ENCODE data around the gene CR1.
"Not testable (repeated sequence)": the region's sequence is repeated elsewhere in the genome, so short reads cannot be mapped to it uniquely, and the experiment has no call there.

CR1 gene

DNA sequence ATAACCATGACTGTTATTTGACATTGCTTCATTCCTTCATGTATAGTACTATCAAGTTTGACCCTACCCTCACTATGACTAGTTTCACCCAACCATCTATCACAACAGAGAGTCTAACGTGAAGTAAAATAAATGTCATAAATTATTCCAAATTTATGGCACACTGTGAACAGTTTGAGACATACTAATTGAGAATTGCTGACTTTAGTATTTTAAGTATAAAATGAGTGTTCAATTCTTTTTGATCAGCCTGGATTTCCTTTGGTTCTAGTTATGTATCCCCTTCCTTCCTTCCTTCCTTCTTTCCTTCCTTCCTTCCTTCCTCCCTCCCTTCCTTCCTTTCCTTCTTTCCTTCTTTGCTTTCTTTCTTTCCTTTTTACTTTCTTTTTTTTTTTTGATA is 14.5 kb downstream of the CR1 start:
- no peak for DNase-seq

DNA sequence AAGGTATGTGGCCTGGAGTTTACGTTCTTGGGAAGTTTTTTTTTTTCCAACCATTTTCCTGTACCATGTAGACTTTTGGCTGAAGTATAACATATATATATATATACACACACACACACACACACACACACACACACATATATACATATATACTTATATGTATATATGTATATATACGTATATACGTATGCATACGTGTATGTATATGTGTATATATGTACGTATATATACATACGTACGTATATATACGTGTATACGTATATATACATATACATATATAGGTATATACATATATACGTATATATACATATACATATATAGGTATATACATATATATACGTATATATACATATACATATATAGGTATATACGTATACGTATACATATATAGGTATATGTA is 18.9 kb downstream of the CR1 start:
- DNase-seq, result no peak

DNA sequence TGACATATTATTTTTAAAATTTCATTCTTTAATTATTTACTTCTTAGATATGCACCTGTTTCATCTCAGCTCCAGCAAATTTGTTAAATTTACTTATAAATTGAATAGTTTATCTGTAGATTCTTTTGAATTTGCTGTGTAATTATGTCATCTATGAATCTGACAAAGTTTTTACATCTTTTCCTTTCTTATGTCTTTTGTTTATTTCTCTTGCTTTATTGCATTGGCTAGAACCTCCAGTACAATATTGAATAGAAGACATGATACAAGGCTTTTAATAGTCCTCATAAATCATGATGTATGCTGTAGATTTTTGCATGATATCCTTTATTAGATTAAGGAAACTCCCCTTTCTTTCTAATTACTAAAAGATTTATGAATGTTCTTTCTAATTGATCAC is 20.8 kb downstream of the CR1 start:
- DNase-seq, result no peak

DNA sequence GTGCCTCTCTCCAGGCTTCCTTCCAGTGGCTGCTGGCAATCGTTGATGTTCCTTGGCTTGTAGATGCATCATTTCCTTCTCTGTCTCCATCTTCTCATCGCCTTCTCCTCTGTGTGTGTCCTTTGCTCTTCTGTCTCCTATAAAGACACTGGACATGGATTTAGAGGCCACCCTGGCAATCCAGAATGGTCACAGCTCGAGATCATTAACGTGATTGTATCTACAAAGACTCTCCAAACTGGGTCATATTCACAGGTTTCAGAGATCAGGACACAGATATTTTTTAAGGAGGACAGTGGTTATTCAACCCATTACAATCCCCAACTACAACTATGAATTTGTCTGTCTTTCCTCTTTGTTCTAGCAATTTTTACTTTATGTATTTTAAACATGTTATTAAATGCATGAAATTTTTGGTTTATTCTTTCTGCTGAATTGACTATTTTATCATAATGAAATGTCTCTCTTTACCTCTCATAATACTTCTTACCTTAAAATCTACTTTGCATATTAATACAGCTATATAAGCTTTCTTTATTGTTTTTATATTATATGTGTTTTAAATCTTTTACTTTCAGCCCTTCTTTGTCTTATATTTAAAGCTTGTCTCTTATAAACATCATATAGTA is 22.8 kb downstream of the CR1 start:
- no peak for DNase-seq

DNA sequence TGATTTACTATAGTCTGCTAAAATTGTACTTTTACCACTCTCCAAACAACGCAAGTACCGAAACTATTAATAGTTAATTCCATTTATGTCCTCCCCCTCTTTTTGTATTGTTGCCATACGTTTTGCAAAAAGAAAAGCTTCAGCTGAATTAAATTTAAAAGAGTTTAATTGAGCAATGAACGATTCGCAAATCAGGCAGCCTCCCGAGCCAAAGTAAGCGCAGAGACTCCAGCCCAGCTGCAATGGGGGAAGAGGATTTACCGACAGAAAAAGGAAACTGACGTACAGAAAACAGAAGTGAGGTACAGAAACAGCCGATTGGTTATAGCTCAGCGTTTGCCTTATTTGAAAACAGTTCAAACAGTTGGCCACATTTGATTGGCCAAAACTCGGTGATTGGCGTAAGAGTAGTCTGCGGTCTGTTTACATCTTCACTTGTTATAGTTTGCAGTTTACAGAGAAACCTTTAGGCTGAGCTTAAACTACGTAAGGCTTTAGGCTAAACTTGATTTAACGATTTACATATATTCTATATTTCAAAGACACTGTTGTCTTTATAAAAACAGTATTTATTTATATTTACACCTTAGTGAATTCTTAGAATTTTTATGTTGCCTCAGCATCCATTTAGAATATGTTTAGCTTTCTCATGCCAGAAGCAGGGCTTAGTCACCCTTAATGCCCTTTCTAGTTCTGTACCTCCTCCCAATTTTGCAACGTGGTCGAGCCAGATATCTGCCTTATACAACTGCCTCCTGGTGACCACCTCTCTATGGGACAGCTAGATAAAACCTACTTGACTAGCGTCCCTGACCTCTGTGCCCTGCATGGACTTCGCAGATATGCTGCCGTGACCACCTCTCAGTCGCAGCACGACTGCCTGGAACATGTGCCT is 23.8 kb downstream of the CR1 start:
- DNase-seq, result no peak

DNA sequence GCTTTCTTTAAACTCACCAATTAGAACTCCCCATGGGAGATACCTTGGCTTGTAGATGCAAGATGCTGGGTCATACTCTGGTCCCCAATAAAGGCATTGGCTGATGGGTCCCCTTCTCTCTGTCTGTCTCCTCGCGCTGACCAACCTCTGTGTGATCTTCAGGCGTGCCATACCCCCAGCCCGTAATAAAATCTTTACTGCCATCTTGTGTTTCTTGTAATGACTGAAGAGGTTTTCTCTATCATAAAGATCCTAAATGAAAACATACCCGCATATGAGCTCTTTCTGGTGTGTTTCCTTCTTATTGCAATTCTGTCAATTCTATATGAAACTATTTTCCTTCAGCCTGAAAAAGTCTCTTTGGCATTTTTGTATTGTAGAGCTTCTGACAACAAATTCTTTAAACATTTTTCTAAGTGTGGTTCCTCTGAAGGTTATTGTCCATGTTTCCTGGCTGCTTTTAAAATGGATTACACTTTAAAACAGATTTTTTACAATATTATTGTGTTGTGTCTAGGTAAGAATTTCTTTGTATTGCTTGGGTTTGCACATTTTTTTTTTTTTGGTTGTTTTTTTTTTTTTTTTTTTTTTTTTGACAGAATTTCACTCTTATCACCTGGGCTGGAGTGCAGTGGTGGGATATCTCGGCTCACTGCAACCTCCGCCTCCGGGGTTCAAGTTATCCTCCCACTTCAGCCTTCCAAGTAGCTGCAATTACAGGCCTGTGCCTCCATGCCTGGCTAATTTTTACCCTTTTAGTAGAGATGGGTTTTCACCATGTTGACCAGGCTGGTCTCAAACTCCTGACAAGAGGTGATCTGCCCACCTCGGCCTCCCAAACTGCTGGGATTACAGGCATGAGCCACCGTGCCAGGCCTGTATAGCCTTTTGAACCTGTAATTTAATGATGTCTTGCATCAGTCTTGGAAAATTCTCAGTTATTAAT is 24.7 kb downstream of the CR1 start:
- DNase-seq, result not testable (repeated sequence)

DNA sequence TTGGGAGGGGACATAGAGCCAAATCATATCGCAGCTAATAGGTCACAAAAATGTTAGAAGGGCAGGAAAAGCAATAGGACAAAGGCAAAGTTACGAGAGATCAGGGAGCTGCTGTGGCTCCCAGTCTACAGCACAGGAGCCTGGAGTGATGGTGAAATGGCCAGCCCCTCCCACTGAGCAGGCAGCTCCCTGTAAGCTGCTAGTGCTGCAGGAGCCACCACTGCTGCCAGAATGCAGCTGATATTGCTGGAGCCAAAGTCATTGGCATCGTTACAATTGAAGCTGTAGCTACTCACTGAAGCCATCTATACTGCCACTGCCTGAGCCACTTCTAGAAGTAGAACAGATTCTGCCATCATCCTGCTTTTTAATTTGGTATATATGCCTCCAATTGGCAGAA is 29.3 kb downstream of the CR1 start:
- DNase-seq, result not testable (repeated sequence)

DNA sequence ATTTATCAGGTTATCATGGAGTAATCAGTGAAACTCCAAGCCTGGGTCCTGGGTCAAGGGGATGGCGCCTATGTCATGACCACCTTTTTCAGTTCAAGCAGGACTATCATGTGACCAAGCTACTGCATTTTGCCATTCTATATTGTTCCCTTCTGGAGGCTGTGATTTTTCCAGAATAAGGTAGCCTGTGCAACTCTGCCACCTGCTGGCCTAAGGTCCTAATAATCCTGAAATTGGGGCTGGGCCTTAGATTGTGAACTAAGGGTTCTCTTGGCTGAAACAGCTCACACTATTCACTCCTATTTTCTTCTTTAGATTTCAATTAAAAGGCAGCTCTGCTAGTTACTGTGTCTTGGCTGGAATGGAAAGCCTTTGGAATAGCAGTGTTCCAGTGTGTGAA is 32.4 kb downstream of the CR1 start:
- DNase-seq, result not testable (repeated sequence)

DNA sequence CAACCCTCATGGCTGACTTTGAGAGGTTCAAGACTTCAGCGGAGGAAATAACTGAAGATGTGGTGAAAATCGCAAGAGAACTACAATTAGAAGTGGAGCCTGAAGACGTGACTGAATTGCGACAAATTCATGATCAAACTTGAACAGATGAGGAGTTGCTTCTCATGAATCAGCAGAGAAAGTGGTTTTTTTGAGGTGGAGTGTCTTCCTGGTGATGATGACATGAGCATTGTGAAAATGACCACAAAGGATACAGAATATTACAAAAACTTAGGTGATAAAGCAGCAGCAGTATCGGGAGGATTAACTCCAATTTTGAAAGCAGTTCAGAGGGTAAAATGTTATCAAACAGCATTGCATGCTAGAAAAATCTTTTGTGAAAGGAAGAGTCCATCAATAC is 40.3 kb downstream of the CR1 start:
- not testable (repeated sequence) for DNase-seq

DNA sequence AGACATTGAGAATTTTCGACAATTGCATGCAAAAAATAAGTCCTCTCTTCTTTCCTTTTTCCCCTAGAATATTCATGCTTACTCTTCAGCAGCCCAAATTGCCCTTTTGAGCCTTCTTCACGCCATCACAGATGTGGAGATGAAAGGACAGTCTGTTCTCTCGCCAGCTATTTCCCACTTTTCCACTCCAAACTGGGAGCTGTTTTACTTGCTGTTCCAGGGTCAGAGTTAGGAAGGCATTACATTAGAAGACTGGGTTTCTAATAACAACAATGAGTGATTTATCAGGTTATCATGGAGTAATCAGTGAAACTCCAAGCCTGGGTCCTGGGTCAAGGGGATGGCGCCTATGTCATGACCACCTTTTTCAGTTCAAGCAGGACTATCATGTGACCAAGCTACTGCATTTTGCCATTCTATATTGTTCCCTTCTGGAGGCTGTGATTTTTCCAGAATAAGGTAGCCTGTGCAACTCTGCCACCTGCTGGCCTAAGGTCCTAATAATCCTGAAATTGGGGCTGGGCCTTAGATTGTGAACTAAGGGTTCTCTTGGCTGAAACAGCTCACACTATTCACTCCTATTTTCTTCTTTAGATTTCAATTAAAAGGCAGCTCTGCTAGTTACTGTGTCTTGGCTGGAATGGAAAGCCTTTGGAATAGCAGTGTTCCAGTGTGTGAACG is 50.9 kb downstream of the CR1 start:
- DNase-seq, result not testable (repeated sequence)

DNA sequence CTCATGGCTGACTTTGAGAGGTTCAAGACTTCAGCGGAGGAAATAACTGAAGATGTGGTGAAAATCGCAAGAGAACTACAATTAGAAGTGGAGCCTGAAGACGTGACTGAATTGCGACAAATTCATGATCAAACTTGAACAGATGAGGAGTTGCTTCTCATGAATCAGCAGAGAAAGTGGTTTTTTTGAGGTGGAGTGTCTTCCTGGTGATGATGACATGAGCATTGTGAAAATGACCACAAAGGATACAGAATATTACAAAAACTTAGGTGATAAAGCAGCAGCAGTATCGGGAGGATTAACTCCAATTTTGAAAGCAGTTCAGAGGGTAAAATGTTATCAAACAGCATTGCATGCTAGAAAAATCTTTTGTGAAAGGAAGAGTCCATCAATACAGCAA is 58.9 kb downstream of the CR1 start:
- not testable (repeated sequence) for DNase-seq

DNA sequence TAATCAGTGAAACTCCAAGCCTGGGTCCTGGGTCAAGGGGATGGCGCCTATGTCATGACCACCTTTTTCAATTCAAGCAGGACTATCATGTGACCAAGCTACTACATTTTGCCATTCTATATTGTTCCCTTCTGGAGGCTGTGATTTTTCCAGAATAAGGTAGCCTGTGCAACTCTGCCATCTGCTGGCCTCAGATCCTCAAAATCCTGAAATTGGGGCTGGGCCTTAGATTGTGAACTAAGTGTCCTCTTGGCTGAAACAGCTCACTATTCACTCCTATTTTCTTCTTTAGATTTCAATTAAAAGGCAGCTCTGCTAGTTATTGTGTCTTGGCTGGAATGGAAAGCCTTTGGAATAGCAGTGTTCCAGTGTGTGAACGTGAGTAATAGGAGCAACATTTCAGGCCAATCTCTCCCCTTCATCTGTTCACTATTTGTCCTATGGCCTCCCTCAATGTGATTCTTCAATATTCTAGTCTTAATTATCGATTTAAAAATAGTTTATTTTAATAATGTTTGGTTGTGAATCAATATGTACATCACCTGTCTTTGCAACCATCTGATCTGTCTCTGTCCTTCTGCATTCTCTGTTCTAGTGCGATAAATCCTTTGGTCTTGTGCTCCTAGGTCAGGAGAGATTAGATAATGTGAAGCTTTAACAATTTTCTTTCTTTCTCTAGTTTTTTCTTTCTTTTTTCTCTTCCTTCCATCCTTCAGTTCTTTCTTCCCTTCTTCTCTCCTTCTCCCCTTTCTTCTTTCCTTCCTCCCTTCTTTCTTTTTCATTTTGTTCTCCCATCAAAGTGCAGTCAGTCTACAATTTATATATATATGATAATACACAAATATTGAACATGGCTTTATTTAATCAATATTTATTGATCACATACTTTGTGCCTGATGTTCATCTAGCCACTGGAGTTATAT is 69.8 kb downstream of the CR1 start:
- DNase-seq, result no peak

DNA sequence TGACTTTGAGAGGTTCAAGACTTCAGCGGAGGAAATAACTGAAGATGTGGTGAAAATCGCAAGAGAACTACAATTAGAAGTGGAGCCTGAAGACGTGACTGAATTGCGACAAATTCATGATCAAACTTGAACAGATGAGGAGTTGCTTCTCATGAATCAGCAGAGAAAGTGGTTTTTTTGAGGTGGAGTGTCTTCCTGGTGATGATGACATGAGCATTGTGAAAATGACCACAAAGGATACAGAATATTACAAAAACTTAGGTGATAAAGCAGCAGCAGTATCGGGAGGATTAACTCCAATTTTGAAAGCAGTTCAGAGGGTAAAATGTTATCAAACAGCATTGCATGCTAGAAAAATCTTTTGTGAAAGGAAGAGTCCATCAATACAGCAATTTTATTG is 76.0 kb downstream of the CR1 start:
- DNase-seq, result not testable (repeated sequence)

DNA sequence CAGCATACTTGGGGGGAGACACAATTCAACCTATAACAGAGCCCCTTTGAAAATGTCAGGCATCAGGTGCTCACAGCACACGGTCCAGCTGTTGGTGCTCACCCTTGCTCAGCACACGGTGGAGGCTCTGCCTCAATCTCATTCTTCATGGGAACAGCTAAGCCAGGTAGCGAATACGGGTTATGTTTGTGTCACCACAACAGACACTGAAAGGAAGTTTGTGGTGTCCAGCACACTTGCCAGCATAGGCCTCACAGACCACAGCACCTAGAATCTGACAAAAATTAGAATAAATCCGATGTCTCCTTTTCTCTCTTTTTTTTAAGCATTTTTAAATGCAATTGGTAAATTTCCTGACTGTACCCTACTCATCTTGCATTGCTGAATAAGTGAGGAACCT is 77.1 kb downstream of the CR1 start:
- not testable (repeated sequence) for DNase-seq

DNA sequence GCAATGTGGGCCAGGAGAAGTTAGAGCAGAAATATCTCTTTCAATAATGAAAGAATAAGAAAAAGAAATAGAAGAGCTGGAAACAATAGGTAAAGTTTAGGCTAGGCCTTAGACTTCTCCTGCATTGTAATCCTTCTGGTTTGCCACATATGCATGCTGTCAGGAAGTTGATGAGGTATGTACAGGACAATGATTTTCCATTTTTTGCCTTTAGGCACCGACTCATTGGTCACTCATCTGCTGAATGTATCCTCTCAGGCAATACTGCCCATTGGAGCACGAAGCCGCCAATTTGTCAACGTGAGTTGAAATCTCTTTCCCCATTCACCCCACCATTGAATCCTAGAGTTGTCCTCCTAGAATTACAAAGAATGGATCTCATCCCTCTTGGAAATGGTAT is 79.4 kb downstream of the CR1 start:
- DNase-seq, result not testable (repeated sequence)

DNA sequence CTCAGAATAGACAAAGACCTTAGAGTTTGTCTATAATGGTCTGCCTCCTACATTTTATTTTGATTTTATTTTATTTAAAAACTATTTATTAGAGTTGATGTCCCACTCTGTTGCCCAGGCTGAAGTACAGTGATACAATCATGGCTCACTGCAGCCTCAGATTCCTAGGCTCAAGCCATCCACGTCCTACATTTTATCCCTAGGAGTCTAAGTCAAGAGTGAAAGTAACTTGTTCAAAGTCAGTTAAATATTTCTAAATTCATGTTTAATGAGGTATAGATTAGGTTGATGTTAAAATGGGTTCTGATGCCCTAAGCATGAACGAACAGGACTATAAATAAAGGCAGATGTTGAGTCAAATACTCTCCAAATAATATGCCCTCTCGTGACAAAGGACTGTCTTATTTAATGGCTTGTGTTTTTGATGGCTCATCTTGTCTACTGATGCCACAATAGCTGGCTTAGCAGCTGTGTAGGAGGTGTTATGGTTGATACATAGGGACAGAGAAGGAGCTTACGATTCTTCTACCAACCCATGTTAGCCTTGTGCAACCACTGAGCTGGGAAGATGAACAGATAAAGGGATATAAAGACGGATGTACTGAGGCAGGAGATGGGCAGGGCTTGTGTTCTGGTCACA is 83.0 kb downstream of the CR1 start:
- DNase-seq, result no peak

DNA sequence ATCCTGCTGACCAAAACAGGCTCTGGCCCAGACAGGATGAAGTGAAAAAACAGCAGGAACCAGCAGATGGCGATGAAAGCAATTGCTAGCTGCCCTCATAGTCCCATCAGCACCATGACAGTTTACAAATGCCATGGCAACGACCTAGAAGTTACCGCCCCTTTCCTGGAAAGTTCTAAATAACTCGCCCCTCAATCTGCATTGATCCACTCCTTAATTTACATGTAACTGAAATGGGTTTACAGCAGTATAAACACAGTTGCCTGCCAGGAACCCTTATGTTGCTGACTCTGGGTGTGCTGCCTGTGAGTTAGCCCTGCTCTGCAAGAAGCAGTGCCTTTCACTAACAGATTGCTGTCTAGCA is 83.5 kb downstream of the CR1 start:
- DNase-seq, result peak; percentile 44

DNA sequence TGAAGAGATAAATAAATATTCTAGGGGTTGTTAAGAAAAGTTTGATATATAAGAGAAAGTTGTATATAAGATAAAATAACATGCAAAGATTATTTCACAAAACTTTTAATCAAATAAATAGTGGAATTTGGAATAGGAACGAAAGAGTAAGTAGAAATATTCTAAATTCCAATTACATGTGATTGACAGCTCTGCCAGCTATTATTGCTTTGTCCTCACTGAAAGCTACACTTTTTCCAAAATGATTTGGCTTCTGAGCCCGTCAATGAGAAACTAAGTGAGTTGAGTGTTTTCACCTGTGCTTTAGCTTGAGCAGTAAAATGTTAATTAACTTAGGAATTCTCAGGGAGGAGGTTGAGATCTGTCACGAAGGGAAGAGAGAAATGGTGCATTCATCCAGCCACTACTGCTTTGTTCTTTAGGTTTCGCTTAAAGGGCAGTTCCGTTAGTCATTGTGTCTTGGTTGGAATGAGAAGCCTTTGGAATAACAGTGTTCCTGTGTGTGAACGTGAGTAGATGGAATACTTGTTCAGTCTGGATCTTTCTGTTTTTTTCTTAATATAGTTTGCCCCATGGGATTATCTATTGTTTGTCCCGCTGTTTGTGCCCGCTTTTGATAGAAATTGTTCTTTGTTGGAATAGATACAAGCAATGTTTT is 85.7 kb downstream of the CR1 start:
- no peak for DNase-seq

DNA sequence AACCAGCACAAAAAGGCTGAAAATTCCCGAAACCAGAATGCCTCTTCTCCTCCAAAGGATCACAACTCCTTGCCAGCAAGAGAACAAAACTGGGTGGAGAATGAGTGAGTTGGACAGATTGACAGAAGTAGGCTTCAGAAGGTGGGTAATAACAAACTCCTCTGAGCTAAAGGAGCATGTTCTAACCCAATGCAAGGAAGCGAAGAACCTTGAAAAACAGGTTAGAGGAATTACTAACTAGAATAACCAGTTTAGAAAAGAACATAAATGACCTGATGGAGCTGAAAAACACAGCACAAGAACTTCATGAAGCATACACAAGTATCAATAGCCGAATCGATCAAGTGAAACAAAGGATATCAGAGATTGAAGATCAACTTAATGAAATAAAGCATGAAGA is 93.5 kb downstream of the CR1 start:
- DNase-seq, result not testable (repeated sequence)

DNA sequence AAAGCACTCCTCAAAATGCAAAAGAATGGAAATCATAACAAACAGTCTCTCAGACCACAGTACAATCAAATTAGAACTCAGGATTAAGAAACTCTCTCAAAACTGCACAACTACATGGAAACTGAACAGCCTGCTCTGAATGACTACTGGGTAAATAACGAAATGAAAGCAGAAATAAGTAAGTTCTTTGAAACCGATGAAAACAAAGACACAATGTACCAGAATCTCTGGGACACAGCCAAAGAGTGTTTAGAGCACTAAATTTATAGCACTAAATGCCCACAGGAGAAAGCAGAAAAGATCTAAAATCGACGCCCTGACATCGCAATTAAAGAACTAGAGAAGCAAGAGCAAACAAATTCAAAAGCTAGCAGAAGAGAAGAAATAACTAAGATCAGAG is 95.2 kb downstream of the CR1 start:
- DNase-seq, result not testable (repeated sequence)

DNA sequence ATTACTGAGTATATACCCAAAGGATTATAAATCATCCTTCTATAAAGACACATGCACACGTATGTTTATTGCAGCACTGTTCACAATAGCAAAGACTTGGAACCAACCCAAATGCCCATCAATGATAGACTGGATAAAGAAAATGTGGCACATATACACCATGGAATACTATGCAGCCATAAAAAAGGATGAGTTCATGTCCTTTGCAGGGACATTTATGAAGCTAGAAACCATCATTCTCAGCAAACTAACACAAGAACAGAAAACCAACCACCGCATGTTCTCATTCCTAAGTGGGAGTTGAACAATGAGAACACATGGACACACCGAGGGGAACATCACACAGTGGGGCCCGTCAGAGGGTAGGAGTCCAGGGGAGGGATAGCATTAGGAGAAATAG is 98.1 kb downstream of the CR1 start:
- not testable (repeated sequence) for DNase-seq
